ENCODE measurements around the gene PSMA2.

Gene PSMA2

DNA sequence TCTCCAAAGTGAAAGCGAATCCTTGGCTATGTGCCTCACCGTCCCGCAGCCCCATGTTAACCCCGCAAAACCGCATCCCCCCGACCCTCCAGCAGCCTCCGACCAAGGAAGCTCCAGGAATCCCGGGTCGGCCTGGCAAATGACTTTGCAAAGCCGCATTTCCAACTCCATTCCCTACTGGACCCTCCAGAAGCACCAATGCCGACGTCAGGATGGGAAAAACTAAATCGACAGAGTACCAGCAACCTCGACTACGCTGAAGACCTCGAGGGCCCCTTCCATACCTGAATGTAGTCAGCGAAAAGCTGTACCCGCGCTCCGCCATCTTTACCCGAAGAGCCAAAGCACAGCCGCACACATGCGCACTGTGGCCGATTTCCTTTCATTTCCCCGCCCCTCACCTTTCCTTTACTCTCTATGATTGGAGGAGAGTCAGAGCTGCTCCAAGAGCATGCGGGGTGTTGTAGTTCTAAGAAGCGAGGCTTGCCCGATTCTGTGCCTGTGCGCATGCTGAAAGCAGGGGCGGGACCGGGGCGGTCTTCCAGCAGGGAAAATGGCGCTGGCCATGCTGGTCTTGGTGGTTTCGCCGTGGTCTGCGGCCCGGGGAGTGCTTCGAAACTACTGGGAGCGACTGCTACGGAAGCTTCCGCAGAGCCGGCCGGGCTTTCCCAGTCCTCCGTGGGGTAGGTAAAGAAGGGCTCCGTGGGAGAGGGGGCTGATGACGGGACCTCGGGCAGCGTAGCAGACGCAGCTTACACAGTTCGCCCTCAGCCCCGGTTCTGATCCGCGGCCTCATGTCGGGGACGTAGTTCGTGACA is at the start of gene PSMA2, which contains the start of gene MRPL32:
PSMA2 (minus strand) TSS at position 341 of the 818 bp plus-strand sequence; CDS start at position 325, 16 bp downstream.
MRPL32 (plus strand) TSS at position 543 of the 818 bp plus-strand sequence; CDS start at position 554, 11 bp downstream.
- peak; percentile 95 for DNase-seq

DNA sequence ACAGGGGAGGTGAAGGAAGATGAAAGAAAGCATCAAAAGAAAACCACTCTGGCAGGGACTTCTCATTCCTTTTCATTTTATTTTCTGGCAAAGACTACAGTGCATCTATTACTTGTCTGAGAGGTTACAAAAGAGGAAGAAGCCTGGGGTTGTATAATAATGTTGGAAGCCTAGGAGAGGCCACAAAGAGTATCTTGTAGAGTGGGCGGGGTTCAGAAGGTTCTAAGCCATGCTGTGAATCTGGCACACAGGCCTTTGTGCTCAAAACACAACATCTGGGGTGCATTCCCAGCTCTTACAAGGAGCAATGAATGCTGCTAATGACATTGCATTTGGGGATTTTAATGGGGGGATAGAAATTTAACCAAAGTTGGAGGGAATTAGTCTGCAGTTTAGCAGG is 49.6 kb upstream of the PSMA2 start:
- no peak for DNase-seq

DNA sequence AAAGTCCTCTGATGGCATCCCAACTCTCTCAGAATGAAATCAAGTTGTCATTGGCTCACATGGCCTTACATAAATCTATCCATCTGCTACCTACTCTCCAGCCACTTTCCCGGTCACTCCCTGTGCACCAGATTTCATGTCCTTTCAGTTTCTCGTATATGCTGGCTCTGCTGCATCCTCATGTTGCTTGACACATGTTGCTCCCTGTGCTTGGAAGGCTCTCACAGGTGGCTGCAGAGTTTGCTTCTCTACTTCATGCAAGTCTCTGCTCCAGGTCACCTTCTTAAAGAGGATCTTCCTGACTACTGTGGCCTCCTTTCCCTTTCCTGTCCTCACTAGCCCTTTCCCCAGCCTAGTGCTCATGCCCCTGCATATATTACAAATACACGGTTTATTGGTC is 48.5 kb upstream of the PSMA2 start:
- DNase-seq, result no peak

- DNase-seq, result no peak
Measured at GRCh38 chr7:42980084-42980483, 48.1 kb upstream of the PSMA2 start.

DNA sequence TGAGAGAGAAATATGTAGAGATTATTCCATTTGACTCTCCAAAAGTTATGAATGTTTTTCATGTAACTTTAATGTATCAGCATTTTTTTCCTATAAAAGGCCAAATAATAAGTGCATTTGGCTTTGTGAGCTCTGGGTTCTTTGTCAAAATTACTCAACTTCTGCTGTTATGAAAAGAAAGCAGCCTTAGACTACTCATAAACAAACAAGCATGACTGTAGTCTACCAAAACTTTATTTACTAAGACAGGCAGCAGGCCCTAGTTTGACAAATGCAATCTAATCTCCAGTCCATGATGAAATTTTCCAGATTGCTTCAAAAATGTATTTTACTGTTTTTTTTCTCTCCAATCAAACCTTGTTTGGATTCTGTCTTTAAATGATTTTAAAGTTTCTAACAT is 46.5 kb upstream of the PSMA2 start:
- no peak for DNase-seq

DNA sequence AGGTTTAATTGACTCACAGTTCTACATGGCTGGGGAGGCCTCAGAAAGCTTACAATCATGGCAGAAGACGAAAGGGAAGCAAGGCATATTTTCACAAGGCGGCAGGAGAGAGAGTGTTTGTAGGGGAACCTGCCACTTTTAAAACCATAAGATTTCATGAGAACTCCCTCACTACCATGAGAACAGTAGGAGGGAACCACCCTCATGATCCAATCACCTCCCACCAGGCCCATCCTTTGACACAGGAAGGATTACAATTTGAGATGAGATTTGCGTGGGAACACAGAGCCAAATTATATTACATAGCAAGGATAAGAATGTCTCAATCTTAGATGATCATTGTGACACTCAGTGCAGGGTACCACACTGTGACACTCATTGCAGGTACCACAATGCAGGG is 44.4 kb upstream of the PSMA2 start:
- no peak for DNase-seq

GRCh38 chr7:42972699-42973500 is 40.9 kb upstream of the PSMA2 start:
- no peak for DNase-seq

GRCh38 chr7:42967391-42967790 is 35.4 kb upstream of the PSMA2 start:
- no peak for DNase-seq

DNA sequence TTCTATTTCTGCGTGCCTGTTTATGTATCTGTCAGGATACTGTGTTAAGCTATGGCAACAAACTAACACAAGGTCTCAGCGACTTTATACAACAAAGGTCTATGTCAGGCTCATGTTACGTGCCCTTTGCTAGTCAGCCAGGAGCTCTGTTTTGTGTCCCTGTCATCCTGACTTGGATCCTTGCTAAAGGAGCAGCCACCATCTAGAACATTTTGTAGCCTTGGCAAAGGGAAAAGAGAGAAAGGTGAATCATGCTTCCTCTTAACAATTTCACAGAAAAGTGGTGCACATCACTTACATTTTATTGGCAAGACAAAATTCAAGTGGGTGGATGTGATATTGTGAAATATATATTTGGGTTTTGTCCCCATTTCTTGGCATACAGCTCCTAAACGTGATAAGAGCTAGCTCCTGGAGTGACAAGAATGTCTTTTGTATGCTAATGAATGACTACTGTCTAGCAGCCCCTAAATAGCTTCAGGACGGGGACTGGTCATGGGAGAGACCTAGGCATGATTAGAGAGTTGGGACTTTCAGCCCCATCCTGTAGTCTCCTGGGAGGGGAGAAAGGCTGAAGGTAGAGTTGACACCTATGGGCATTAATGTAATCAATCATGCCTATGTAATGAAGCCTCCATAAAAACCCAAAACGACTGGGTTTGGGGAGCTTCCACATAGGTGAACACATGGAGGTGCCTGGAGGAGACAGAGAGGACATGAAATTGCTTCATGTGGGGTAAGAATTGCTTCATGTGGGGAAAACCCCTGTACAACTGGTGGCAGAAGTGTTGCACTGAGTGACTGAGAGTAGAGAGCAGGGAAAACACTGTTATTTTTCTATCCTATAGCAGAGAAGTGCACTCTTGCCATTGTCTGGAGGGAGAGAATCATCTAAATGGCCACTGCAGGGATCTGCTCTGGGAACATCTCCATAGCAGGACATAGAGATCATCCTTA is 33.2 kb upstream of the PSMA2 start:
- DNase-seq, result no peak

GRCh38 chr7:42964293-42964692 is 32.3 kb upstream of the PSMA2 start:
- no peak for DNase-seq

GRCh38 chr7:42961170-42961569 is 29.2 kb upstream of the PSMA2 start:
- no peak for DNase-seq

DNA sequence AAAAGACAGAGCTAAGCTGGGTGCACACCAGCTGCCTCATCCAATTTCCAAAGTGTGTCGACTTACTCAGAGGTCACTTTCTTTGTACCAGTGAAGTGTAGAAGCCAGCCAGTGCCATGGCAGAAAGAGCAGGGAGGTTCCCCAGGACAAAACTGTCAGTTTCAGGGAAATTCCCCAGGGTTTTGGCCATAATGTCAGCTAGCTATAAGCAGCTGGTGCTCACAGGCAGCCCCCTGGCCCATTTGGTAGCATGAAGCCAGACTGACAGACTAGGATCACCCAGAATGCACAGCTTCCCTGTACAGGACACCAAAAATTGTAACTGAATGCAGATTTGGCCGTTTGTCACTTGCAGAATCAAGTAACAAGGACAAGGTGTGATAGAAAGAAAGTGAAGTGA is 28.8 kb upstream of the PSMA2 start:
- no peak for DNase-seq

- no peak for DNase-seq
Measured at GRCh38 chr7:42959549-42959948, 27.6 kb upstream of the PSMA2 start.

DNA sequence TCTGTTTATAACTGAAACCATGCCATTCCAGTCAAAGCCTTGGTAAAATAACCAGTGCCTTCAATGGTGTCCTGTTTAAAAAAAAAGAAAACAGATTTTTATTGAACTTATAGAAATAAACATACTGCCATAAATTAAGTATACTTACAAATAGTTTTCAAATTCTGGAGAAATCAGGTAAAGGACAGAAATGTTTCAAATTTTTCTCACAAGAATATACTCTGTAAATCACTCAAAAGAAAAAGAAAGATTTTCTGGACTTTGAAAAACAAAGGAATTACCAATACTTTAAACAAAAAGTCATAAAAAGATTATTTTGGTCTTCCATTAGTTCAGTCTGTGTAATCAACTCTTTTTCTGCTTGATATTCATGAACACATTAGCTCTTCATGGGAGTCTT is 24.1 kb upstream of the PSMA2 start:
- DNase-seq, result no peak

DNA sequence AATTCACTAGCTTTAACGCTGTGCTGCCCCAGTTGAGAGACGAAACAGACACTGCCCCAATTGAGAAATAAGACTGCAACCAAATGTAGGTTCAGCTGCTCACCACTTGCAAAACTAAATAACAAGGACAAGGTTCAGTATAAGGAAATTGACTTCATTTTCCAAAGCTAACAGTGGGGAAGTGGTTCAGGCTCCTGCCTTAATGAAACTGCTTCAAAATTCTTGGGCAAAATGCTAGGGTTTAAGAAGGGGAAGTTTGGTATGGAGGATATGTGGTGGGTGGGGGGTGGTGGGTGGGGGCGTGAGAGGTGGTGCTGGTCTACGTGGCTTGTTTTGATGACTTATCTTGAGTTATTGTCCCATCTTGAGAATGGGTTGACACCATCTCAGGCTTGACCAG is 22.0 kb upstream of the PSMA2 start:
- no peak for DNase-seq

DNA sequence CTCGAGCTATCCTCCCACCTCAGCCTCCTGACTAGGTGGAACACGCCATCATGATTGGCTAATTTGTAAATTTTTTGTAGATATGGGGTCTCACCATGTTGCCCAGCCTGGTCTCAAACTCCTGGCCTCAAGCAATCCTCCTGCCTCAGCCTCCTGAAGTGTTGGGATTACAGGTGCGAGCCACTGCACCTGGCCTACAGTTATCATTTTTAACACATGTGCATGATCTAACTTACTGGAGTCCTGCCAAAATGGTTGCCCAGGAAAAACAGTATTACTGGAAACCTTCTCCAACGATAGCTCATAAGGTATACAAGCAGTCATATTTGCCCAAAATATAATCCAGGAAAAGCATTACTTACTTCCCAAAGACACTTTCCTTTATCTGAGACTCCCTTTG is 20.4 kb upstream of the PSMA2 start:
- no peak for DNase-seq

- no peak for DNase-seq
Measured at GRCh38 chr7:42950417-42950816, 18.4 kb upstream of the PSMA2 start.

GRCh38 chr7:42947521-42947920 is 15.5 kb upstream of the PSMA2 start:
- DNase-seq, result no peak

DNA sequence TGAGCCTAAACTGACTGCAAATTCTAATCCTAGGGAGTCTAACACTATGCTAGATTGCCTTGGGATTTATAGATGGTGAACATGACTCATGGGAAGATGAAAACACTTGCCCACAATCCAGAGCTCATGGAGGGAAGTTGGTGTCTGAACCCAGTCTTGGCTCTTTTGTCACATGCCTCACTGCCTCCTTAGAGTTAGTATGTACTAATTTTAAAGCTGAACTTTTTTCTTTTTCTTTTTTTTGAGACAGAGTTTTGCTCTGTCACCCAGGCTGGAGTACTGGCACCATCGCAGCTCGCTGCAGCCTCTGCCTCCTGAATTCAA is 14.6 kb upstream of the PSMA2 start:
- DNase-seq, result no peak

DNA sequence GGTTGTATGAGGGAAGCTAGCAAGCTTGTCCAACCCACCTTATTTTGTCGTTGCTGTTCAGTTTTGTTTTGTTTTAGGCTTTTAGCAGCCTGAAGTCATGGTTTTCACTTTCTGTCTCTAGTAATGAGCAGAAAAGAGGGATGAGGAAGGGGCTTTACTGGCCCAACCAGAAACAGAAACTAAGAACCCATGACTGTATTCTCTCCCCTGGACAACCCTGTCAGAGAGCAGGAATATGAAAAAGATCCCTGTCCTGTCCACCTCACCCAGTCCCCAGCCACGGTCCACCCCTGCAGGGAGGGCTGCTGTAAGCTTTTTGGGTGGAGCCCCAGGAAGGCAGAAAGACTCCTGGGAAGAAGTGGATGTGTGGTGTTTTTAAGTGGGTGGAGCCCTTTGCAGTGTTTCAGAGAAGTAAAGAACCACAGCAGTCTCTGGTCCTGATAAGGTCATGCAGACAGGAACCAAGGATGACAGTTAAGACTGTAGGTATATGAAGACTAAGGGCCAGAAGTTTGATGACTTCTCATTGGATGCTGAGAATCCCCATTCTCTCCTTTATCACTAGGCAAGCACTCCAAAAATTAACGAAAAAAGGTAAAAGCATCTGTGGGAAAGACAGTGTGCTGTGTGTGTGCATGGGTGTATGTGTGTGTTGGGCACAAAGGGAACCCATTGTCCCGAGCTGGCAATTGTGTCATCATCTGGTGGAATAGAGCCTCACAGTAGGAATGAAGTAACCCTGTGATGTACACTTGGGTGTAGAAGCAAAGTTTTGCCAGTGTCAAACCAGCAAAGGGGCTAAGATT is 14.1 kb upstream of the PSMA2 start:
- no peak for DNase-seq

GRCh38 chr7:42940985-42941847 is 9.2 kb upstream of the PSMA2 start:
- DNase-seq, result no peak

Data from NCI-H187 treated with DMSO at 0.1 percent for 48 hours (cell line).